GM12875 (cell line): ENCODE results near the gene NEURL2.

ENCODE experiments used
- H3K4me3 ChIP-seq: one replicate; pipeline ENCODE4 v1.5.1; 2011; ENCODE audit warnings: low read depth, low read length, control low read depth
- CTCF ChIP-seq: IDR thresholded peaks from 2 replicates; pipeline ENCODE4 v1.5.1; 2011; ENCODE audit warnings: low read depth, mild to moderate bottlenecking, control low read depth, inconsistent platforms, low read length, moderate library complexity, borderline replicate concordance; ENCODE audit not compliant: insufficient read depth

NEURL2 gene

GRCh38 chr20:45840700-45841198 is 50.3 kb downstream of the NEURL2 start:
- no peak overlapping the region for H3K4me3 ChIP-seq
- TF ChIP-seq CTCF = no peak
